GM23248 (cell line): Measurements from ENCODE around the gene NAXE. TPM values are rescaled to one million over a fixed set of nuclear protein-coding genes. Genes with fewer than 3 reads are reported as not detected.
"Not testable (repeated sequence)": the region's sequence is repeated elsewhere in the genome, so short reads cannot be mapped to it uniquely, and the experiment has no call there.

Experiments used
- DNase-seq: peaks from one replicate; pipeline ENCODE4 v3.0.0-alpha.2; 2015
- H2AFZ ChIP-seq: fragments of 200-600 bp; sonication (generic); 2 replicates; pipeline ENCODE4 v1.6.1; 2016; ENCODE audit warnings: antibody characterized with exemption
- H3F3A ChIP-seq: fragments of 200-600 bp; sonication (generic); 2 replicates; pipeline ENCODE4 v1.6.1; 2016; ENCODE audit warnings: mild to moderate bottlenecking, antibody characterized with exemption, mixed run types; ENCODE audit not compliant: insufficient read depth
- H3K27ac ChIP-seq: fragments of 200-600 bp; sonication (generic); 2 replicates; pipeline ENCODE4 v1.5.1; 2016; ENCODE audit warnings: mild to moderate bottlenecking
- H3K27me3 ChIP-seq: fragments of 200-600 bp; sonication (generic); replicated peaks from 2 replicates; pipeline ENCODE4 v1.6.1; 2016; ENCODE audit warnings: mild to moderate bottlenecking; ENCODE audit not compliant: insufficient read depth
- H3K36me3 ChIP-seq: fragments of 200-600 bp; sonication (generic); 2 replicates; pipeline ENCODE4 v1.6.1; 2016; ENCODE audit warnings: low read depth, mild to moderate bottlenecking
- H3K4me1 ChIP-seq: fragments of 200-600 bp; sonication (generic); 2 replicates; pipeline ENCODE4 v1.6.1; 2016; ENCODE audit warnings: mild to moderate bottlenecking; ENCODE audit not compliant: insufficient read depth
- H3K4me2 ChIP-seq: fragments of 200-600 bp; sonication (generic); one replicate; pipeline ENCODE4 v1.6.1; 2016; ENCODE audit warnings: mild to moderate bottlenecking; ENCODE audit not compliant: unreplicated experiment
- H3K4me3 ChIP-seq: fragments of 200-600 bp; sonication (generic); 2 replicates; pipeline ENCODE4 v1.5.1; 2016; ENCODE audit warnings: mild to moderate bottlenecking
- H3K79me2 ChIP-seq: fragments of 200-600 bp; sonication (generic); 2 replicates; pipeline ENCODE4 v1.6.1; 2016; ENCODE audit warnings: mild to moderate bottlenecking; ENCODE audit not compliant: insufficient read depth
- H3K9ac ChIP-seq: fragments of 200-600 bp; sonication (generic); 2 replicates; pipeline ENCODE4 v1.6.1; 2016; ENCODE audit warnings: mild to moderate bottlenecking
- H3K9me2 ChIP-seq: fragments of 200-600 bp; sonication (generic); 2 replicates; pipeline ENCODE4 v1.6.1; 2016; ENCODE audit warnings: mixed run types, mild to moderate bottlenecking, moderate library complexity; ENCODE audit not compliant: insufficient read depth
- H3K9me3 ChIP-seq: fragments of 200-600 bp; sonication (generic); one replicate; pipeline ENCODE4 v1.6.1; 2017; ENCODE audit warnings: low read depth
- H4K20me1 ChIP-seq: fragments of 200-600 bp; sonication (generic); 2 replicates; pipeline ENCODE4 v1.6.0; 2016; ENCODE audit not compliant: insufficient read depth
- EZH2 ChIP-seq: fragments of 200-600 bp; sonication (generic); IDR thresholded peaks from 2 replicates; pipeline ENCODE4 v1.6.1; 2018; ENCODE audit warnings: antibody characterized with exemption, mild to moderate bottlenecking; ENCODE audit not compliant: insufficient read depth, poor library complexity, severe bottlenecking
- EZH2phosphoT487 ChIP-seq: fragments of 200-600 bp; sonication (generic); IDR thresholded peaks from 2 replicates; pipeline ENCODE4 v1.6.1; 2018; ENCODE audit warnings: antibody characterized with exemption, moderate library complexity, mild to moderate bottlenecking, low read depth; ENCODE audit not compliant: insufficient read depth
- whole genome bisulfite sequencing, 2 experiments: methylation state at CpG; one replicate each; pipeline ENCODE4 v1.1.6; 2015 to 2017; ENCODE audit warnings: low lambda C conversion rate in 2 of 2, low coverage in 1 of 2; ENCODE audit errors: missing lambda C conversion rate in 2 of 2; 5-methylcytosine and 5-hydroxymethylcytosine counted together
- in situ Hi-C: fragments of 300-500 bp; cut with MboI; formaldehyde crosslinking; loops from 2 replicates; pipeline ENCODE4 v1.15.0; 2020
- polyA plus RNA-seq: library from polyadenylated mRNA; unstranded; fragments of >200 nt; fragmentation: Nextera tagmentation; extraction: Ambion mirVana; gene quantifications from 2 replicates; pipeline ENCODE4 v1.2.1, GENCODE V29; 2016
- total RNA-seq: library from RNA; depleted of rRNA; stranded (reverse); fragments of >200 nt; shearing (Covaris generic); gene quantifications from 2 replicates; pipeline ENCODE4 v1.2.3, GENCODE V29; 2014

The NAXE gene
- total and polyA plus RNA-seq, 2 experiments from 2014 or later: 51.2 to 87.4 TPM

- in situ Hi-C loops: loop anchor here (10.0 kb wide), 1 partner anchor 217 kb away; no protein-coding TSS in a partner anchor
- peaks cover 30% of the 10 kb centered on the region for H3K79me2 ChIP-seq
- H3K9me3 ChIP-seq: no peaks in the 10 kb centered on the region
- no peaks in the 10 kb centered on the region for H3K36me3 ChIP-seq
- no peak for TF ChIP-seq EZH2phosphoT487
- no peak for TF ChIP-seq EZH2
- H3K9me2 ChIP-seq: no peaks in the 10 kb centered on the region
- 64% methylated on average over 12 of the region's 12 CpGs for WGBS, 2 experiments
- H3K27me3 ChIP-seq: no peaks in the 10 kb centered on the region
- H3K4me2 ChIP-seq: peak overlapping the region; percentile 94
- H2AFZ ChIP-seq: peak overlapping the region; percentile 99
- DNase-seq: no peak
- H3K4me1 ChIP-seq: peaks cover 17% of the 10 kb centered on the region
- H3K27ac ChIP-seq: peak overlapping the region; percentile 76
- H3K9ac ChIP-seq: peak overlapping the region; percentile 86
- H3F3A ChIP-seq: no peaks in the 10 kb centered on the region
- peak overlapping the region; percentile 93 for H3K4me3 ChIP-seq
- no peaks in the 10 kb centered on the region for H4K20me1 ChIP-seq
These were observed 10.3 kb downstream of the NAXE start for GRCh38 chr1:156601892-156602291.

DNA sequence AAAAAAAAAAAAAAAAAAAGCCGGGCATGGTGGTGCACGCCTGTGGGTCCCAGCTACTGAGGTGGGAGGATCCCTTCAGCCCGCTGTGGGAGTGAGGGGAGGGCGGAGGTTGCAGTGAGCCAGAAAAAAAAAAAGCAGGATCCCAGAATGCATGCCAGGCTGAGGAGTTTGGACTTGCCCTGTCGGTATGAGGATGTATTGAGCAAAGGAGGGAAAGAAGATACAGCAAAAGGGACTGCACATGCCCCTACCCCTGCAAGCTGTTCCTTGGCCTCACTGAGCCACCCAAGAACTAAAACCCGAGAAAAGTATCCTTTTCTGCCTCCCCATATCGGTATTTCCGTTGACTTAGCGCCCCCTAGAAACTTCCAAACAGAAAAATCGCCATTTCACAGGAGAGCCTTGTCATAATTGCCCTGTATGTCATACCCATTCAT is 11.0 kb downstream of the NAXE start:
- Histone ChIP-seq H3K79me2 (peaks cover 30% of the 10 kb centered on the region), H3K9me3 (no peaks in the 10 kb centered on the region), H3K27ac (no peak overlapping the region), H3F3A (no peaks in the 10 kb centered on the region), H4K20me1 (no peaks in the 10 kb centered on the region), H3K9ac (no peak overlapping the region), H3K9me2 (no peaks in the 10 kb centered on the region), H3K4me2 (no peak overlapping the region), H3K27me3 (no peaks in the 10 kb centered on the region), H3K4me1 (peaks cover 17% of the 10 kb centered on the region), H3K4me3 (no peak overlapping the region), H3K36me3 (no peaks in the 10 kb centered on the region), H2AFZ (peak overlapping the region; percentile 99)
- in situ Hi-C loops: loop anchor here (10.0 kb wide), 1 partner anchor 218 kb away; no protein-coding TSS in a partner anchor
- WGBS, 2 experiments: 20 to 33% methylated on average over 10 of the region's 10 CpGs
- DNase-seq: peak; percentile 60
- TF ChIP-seq EZH2phosphoT487 (no peak), EZH2 (no peak)

GRCh38 chr1:156607344-156607743 is 15.8 kb downstream of the NAXE start:
- H3K27me3 ChIP-seq, H3K4me3 ChIP-seq, H3K36me3 ChIP-seq, H3F3A ChIP-seq, H3K9me2 ChIP-seq, H3K9me3 ChIP-seq, DNase-seq, H2AFZ ChIP-seq, H3K4me2 ChIP-seq, H3K27ac ChIP-seq, H3K9ac ChIP-seq, H4K20me1 ChIP-seq, H3K79me2 ChIP-seq, H3K4me1 ChIP-seq: not testable (repeated sequence)
- WGBS, 2 experiments: 69 to 86% methylated on average over 4 of the region's 4 CpGs
- in situ Hi-C loops: loop anchor here (10.0 kb wide), 1 partner anchor 223 kb away; no protein-coding TSS in a partner anchor

- Histone ChIP-seq H3K4me3 (no peak overlapping the region), H3F3A (no peaks in the 10 kb centered on the region), H3K9me3 (no peaks in the 10 kb centered on the region), H3K9me2 (no peaks in the 10 kb centered on the region), H3K9ac (no peak overlapping the region), H3K27me3 (peaks cover 15% of the 10 kb centered on the region), H3K4me2 (no peak overlapping the region), H3K27ac (no peak overlapping the region), H3K79me2 (no peaks in the 10 kb centered on the region), H2AFZ (no peak overlapping the region), H3K36me3 (no peaks in the 10 kb centered on the region), H4K20me1 (no peaks in the 10 kb centered on the region), H3K4me1 (no peaks in the 10 kb centered on the region)
- in situ Hi-C loops: loop anchor here (10.0 kb wide), 1 partner anchor 223 kb away; no protein-coding TSS in a partner anchor
- peak; percentile 85 for DNase-seq
- WGBS, 2 experiments: 17 to 18% methylated on average over 7 of the region's 7 CpGs
- no peak for TF ChIP-seq EZH2
- TF ChIP-seq EZH2phosphoT487: no peak
These were observed 16.6 kb downstream of the NAXE start for GRCh38 chr1:156608036-156608674.

- H3K4me2 ChIP-seq: no peak overlapping the region
- no peaks in the 10 kb centered on the region for H3K36me3 ChIP-seq
- DNase-seq: peak; percentile 34
- no peaks in the 10 kb centered on the region for H3K79me2 ChIP-seq
- H4K20me1 ChIP-seq: no peaks in the 10 kb centered on the region
- H3K4me1 ChIP-seq: no peaks in the 10 kb centered on the region
- H3K9ac ChIP-seq: no peak overlapping the region
- H3K4me3 ChIP-seq: no peak overlapping the region
- in situ Hi-C loops: loop anchor here (10.0 kb wide), 1 partner anchor 224 kb away; no protein-coding TSS in a partner anchor
- H3F3A ChIP-seq: no peaks in the 10 kb centered on the region
- WGBS, 2 experiments: 44 to 53% methylated on average over 6 of the region's 6 CpGs
- no peak overlapping the region for H3K27ac ChIP-seq
- no peak overlapping the region for H2AFZ ChIP-seq
- TF ChIP-seq EZH2: no peak
- TF ChIP-seq EZH2phosphoT487: no peak
- peaks cover 21% of the 10 kb centered on the region for H3K27me3 ChIP-seq
- no peaks in the 10 kb centered on the region for H3K9me3 ChIP-seq
- no peaks in the 10 kb centered on the region for H3K9me2 ChIP-seq
These were observed 17.4 kb downstream of the NAXE start for GRCh38 chr1:156608981-156609380.

- H4K20me1 ChIP-seq, H3K4me2 ChIP-seq, H3K4me3 ChIP-seq, in situ Hi-C loops, H3F3A ChIP-seq, H3K9me3 ChIP-seq, H3K79me2 ChIP-seq, H3K27ac ChIP-seq, H3K9me2 ChIP-seq, H2AFZ ChIP-seq, H3K36me3 ChIP-seq, H3K9ac ChIP-seq, DNase-seq, H3K4me1 ChIP-seq: not testable (repeated sequence)
- H3K27me3 ChIP-seq: peaks cover 21% of the 10 kb centered on the region
- WGBS, 2 experiments: 70 to 74% methylated on average over 9 of the region's 9 CpGs
These were observed 18.5 kb downstream of the NAXE start for GRCh38 chr1:156610072-156610471.
